Coronary artery (tissue), 2 donors: Measurements from ENCODE around the gene RAB40C.

Experiments
- DNase-seq: peaks from one replicate; pipeline ENCODE4 v3.0.0-alpha.2; 2017; ENCODE audit warnings: low spot score
- H3K27ac ChIP-seq, 2 donors: fragments of 200-600 bp; sonication (generic); one replicate each; pipeline ENCODE4 v1.5.1; 2016 to 2019
- H3K4me3 ChIP-seq: fragments of 200-600 bp; sonication (generic); 2 replicates; pipeline ENCODE4 v1.5.1; 2016; ENCODE audit warnings: mild to moderate bottlenecking, moderate library complexity
- TF ChIP-seq, protein P1 (sequence below): fragments of 200-600 bp; sonication (generic); IDR thresholded peaks from one replicate; pipeline ENCODE4 v1.5.1; 2019; ENCODE audit warnings: antibody characterized with exemption

RAB40C gene

DNA sequence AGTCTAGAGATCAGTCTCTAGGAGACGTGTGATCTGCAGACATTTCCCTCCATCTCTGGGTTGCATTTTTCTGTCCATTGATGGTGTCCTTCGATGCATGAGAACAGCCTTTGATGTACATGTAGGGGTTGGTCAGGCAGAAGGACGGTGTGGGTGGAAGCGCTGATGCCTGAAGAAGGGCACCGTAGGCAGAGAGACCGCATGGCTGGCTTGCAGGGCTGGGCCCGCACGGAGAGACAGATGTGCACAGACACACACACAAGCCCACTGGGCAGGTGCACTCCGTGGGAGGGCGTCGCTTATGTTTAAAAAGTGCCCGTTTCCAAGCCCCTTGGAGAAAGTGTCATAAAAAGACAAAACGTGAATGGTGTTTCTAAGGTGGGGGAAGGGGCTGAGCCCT, 25.3 kb downstream of the RAB40C start:
- Histone ChIP-seq H3K4me3 (no peak overlapping the region), H3K27ac (no peak overlapping the region)
- DNase-seq, result no peak
- TF ChIP-seq, protein P1, sequence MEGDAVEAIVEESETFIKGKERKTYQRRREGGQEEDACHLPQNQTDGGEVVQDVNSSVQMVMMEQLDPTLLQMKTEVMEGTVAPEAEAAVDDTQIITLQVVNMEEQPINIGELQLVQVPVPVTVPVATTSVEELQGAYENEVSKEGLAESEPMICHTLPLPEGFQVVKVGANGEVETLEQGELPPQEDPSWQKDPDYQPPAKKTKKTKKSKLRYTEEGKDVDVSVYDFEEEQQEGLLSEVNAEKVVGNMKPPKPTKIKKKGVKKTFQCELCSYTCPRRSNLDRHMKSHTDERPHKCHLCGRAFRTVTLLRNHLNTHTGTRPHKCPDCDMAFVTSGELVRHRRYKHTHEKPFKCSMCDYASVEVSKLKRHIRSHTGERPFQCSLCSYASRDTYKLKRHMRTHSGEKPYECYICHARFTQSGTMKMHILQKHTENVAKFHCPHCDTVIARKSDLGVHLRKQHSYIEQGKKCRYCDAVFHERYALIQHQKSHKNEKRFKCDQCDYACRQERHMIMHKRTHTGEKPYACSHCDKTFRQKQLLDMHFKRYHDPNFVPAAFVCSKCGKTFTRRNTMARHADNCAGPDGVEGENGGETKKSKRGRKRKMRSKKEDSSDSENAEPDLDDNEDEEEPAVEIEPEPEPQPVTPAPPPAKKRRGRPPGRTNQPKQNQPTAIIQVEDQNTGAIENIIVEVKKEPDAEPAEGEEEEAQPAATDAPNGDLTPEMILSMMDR, result no peak

DNA sequence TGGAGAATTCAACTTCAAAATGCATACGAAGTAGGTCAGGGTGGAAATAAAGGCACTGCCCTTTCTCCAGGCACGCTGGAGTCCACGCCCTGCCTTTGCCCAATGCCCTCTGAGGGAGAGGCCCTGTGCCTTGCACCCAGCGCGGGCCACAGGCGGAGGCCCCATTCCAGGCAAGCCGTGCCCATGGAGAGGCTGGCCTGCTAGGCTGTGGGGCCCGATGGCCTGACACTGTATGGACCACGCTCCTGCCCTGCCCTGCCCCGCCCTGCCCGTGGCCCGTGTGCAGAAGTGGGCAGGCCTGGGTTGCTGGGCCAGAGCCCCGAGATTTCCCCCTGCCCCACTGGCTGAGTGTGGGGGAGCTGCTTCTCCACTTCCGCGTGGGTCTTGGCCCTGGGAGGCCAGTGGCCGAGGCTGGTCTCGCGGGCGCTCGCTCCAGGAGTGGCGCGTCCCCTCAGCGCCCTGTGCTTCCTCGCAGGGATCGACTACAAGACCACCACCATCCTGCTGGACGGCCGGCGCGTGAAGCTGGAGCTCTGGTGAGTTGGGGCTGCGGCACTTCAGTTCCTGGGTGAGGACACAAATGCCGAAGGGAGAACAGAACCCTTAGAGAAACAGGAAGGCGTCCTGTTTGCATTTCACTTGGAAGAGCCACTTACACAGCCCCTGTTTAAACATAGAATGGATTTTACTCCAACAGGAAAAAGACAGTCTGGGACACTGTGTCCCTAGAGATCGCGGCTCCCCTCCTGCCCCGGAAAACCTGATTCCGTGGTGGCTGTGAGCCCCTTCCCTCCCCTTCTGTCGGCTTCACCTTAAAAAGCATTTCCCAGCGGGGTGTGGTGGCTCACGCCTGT, 27.1 kb downstream of the RAB40C start:
- no peak for DNase-seq
- TF ChIP-seq, protein P1, result no peak
- no peak overlapping the region for H3K4me3 ChIP-seq
- no peak overlapping the region for H3K27ac ChIP-seq

GRCh38 chr16:617855-618254, 28.0 kb downstream of the RAB40C start:
- H3K27ac ChIP-seq, result no peak overlapping the region
- TF ChIP-seq, protein P1, result no peak
- no peak overlapping the region for H3K4me3 ChIP-seq
- DNase-seq, result no peak

GRCh38 chr16:619476-620100, 29.7 kb downstream of the RAB40C start:
- no peak for DNase-seq

DNA sequence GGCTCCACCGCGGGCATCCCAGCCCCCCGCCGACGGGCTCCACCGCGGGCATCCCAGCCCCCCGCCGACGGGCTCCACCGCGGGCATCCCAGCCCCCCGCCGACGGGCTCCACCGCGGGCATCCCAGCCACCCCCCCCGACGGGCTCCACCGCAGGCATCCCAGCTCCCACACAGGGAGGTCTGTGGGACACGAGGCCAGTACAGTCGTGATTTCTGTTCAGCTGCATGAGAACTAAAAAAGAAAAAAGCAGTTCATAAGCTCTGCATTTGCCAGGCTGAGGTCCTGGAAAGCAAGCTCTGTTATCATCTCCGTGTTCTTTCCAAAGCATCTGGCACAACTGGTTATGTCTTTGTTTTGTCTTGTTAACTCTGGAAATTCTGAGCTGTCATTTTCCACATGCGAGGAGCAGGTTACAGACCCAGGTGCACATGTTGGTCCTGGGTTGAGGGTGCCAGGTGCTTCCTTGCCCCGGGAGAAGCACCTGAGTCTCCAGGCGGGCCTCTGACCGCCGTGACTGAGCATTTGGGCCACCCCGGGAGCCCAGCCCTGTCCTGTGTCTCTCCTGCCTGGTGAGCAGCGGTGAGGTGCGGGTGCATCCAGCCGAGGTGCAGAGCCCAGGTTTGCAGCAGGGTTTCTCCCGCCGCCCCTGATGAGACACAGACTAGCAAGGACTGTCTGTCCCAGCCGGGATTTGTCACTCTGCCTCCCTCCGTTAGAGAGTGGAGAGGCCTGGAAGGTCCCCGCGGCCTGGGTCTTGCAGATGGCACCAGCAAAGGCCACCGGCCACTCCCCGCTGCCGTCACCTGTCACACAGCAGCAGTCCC, 31.0 kb downstream of the RAB40C start:
- TF ChIP-seq, protein P1, result no peak
- Histone ChIP-seq H3K4me3 (no peak overlapping the region), H3K27ac (no peak overlapping the region)
- DNase-seq, result no peak

More at GRCh38 chr16:619476-620100, 29.7 kb downstream of the RAB40C start:
- Histone ChIP-seq H3K4me3 (no peak overlapping the region), H3K27ac (no peak overlapping the region)
- TF ChIP-seq, protein P1, result no peak

- H3K4me3 ChIP-seq, result no peak overlapping the region
- DNase-seq, result no peak
- TF ChIP-seq, protein P1, result no peak
- no peak overlapping the region for H3K27ac ChIP-seq
Measured at GRCh38 chr16:621526-622105, 31.8 kb downstream of the RAB40C start.
